ENCODE data around the gene NBPF6.
"Not testable (repeated sequence)": the region's sequence is repeated elsewhere in the genome, so short reads cannot be mapped to it uniquely, and the experiment has no call there.

The NBPF6 gene

DNA sequence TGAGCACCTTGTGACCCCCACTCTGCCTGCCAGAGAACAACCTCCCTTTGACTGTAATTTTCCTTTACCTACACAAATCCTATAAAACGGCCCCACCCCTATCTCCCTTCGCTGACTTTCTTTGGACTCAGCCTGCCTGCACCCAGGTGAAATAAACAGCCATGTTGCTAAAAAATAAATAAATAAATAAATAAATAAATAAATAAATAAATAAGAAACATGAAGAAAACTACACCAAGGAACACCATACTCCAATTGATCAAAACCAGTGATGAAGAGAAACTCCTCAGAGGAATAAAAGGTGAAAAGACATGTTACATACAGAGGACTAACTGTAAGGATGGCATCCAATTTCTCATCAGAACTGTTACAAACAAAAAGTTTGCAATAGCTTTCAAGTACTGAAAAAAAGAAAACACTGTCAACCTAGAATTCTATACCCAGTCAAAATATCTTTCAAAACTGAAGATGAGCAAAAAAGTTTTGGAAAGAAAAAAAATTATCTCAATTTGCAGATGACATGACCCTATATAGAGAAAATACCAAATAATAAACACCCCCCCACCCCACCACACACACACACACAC lies 28.4 kb downstream of the NBPF6 start:
- TF ChIP-seq CTCF (IDR thresholded peaks at IDR 0.05; ENCODE audit: control insufficient read depth, extremely low read depth, insufficient read depth), result no peak
- no peak for DNase-seq (ENCODE audit: low read depth)

DNA sequence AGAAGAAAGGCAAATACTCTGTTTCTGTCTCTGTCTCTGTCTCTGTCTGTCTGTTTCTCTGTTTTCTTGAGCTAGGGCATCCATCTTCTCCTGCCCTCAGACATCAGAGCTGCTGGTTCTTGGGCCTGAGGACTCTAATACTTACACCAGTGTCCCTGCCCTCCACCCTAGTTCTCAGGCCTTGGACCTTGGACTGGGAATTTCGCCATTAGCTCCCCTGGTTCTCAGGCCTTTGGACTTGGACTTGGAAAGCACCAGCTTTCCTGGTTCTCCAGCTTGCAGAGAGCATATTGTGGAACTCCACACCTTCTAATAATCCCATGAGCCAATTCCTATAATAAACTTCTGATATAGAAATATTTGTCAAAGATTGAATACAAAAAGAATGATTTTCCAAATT lies 32.6 kb downstream of the NBPF6 start:
- no peak overlapping the region for H3K4me3 ChIP-seq (ENCODE audit: low read depth, low read length)
- TF ChIP-seq CTCF (IDR thresholded peaks at IDR 0.05; ENCODE audit: control insufficient read depth, extremely low read depth, insufficient read depth), result no peak
- DNase-seq (ENCODE audit: low read depth), result no peak

More for the DNA sequence above, 28.4 kb downstream of the NBPF6 start:
- no peak overlapping the region for H3K4me3 ChIP-seq (ENCODE audit: low read depth, low read length)

- not testable (repeated sequence) for DNase-seq (ENCODE audit: low read depth); H3K4me3 ChIP-seq (ENCODE audit: low read depth, low read length)
These were observed 35.8 kb downstream of the NBPF6 start for GRCh38 chr1:108485990-108486389.

- not testable (repeated sequence) for H3K4me3 ChIP-seq (ENCODE audit: low read depth, low read length); DNase-seq (ENCODE audit: low read depth)
These were observed 36.6 kb downstream of the NBPF6 start for GRCh38 chr1:108486707-108487106.

DNA sequence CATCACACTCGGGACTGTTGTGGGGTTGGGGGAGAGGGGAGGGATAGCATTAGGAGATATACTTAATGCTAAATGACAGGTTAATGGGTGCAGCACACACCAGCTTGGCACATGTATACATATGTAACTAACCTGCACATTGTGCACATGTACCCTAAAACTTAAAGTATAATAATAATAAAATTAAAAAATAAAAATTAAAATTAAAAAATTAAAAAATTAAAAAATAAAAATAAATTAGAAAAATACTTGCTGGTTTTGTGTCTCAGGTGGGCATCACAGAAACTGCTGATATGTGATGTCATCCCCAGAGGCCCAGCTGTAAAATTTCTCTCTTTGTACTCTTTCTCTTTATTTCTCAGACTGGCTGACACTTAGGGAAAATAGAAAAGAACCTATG lies 44.9 kb downstream of the NBPF6 start:
- not testable (repeated sequence) for H3K4me3 ChIP-seq (ENCODE audit: low read depth, low read length); DNase-seq (ENCODE audit: low read depth)

- not testable (repeated sequence) for H3K4me3 ChIP-seq (ENCODE audit: low read depth, low read length); DNase-seq (ENCODE audit: low read depth)
These were observed 46.7 kb downstream of the NBPF6 start for GRCh38 chr1:108496856-108497255.

DNA sequence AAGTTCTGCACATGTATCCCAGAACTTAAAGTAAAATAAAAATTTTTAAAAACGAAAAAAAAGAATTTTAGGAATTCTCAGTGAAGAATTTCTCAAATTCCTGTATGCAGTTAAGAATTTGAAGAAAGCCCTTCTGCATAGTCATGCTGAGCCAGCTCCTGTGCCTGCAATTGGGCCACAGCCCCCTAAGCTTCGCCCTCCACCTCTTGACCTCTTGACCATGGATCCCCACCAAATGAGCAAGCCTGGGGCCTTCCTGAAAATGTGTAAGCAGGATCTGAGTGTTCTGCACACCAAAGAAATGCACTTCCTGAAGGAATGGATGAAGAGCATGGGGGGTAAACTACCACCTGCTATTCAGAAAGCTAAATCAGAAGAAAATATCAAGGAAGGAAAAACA lies 52.0 kb downstream of the NBPF6 start:
- no peak for TF ChIP-seq CTCF (IDR thresholded peaks at IDR 0.05; ENCODE audit: control insufficient read depth, extremely low read depth, insufficient read depth)
- H3K4me3 ChIP-seq (ENCODE audit: low read depth, low read length), result no peak overlapping the region
- DNase-seq (ENCODE audit: low read depth), result no peak

DNA sequence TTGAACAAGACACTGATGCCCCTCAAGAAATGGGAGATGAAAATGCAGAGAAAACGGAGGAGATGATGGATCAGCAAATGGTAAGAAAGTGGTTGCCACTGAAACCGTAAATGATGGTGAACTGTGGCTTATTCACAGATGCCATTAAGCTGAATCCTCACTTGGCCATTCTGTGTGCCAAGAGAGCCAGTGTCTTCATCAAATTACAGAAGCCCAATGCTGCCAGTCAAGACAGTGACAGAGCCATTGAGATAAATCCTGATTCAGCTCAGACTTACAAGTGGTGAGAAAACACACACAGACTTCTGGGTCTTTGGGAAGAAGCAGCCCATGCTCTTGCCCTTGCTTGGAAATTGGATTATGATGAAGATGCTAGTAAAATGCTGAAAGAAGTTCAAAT lies 52.5 kb downstream of the NBPF6 start:
- no peak for TF ChIP-seq CTCF (IDR thresholded peaks at IDR 0.05; ENCODE audit: control insufficient read depth, extremely low read depth, insufficient read depth)
- H3K4me3 ChIP-seq (ENCODE audit: low read depth, low read length), result no peak overlapping the region
- DNase-seq (ENCODE audit: low read depth), result no peak

- DNase-seq (ENCODE audit: low read depth), result no peak
- no peak for TF ChIP-seq CTCF (IDR thresholded peaks at IDR 0.05; ENCODE audit: control insufficient read depth, extremely low read depth, insufficient read depth)
- no peak overlapping the region for H3K4me3 ChIP-seq (ENCODE audit: low read depth, low read length)
These were observed 53.1 kb downstream of the NBPF6 start for GRCh38 chr1:108503062-108503733.

Measured in LNCaP clone FGC (cell line).